ENCODE measurements around the gene FSTL4. TPM values are rescaled to one million over a fixed set of nuclear protein-coding genes. Genes with fewer than 3 reads are reported as not detected.

Gene FSTL4
- total and polyA plus RNA-seq, 2 of the 13 experiments (the other 11 are each of a cell fraction or from before 2014, with no cell fraction given) = 2.1 to 3.0 TPM

- TF ChIP-seq ZBTB10 (CRISPR knock-in tag; IDR thresholded peaks at IDR 0.05; ENCODE audit: borderline replicate concordance) = no peak
- TF ChIP-seq, protein P1, sequence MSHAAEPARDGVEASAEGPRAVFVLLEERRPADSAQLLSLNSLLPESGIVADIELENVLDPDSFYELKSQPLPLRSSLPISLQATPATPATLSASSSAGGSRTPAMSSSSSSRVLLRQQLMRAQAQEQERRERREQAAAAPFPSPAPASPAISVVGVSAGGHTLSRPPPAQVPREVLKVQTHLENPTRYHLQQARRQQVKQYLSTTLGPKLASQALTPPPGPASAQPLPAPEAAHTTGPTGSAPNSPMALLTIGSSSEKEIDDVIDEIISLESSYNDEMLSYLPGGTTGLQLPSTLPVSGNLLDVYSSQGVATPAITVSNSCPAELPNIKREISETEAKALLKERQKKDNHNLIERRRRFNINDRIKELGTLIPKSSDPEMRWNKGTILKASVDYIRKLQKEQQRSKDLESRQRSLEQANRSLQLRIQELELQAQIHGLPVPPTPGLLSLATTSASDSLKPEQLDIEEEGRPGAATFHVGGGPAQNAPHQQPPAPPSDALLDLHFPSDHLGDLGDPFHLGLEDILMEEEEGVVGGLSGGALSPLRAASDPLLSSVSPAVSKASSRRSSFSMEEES (CRISPR knock-in tag; IDR thresholded peaks at IDR 0.05) = no peak
- no peak for TF ChIP-seq KMT2A (CRISPR knock-in tag; IDR thresholded peaks at IDR 0.05)
- TF ChIP-seq ZNF160 (CRISPR knock-in tag; IDR thresholded peaks at IDR 0.05) = no peak
- peak; percentile 42; the same call in 1 of the 2 replicates for TF ChIP-seq ZNF768 (CRISPR knock-in tag; IDR thresholded peaks at IDR 0.05)
- 0 out of 2 replicates have a peak, but pooled peaks have one; percentile 26 for TF ChIP-seq HMG20A (CRISPR knock-in tag; IDR thresholded peaks at IDR 0.05; ENCODE audit: borderline replicate concordance)
- 0 out of 2 replicates have a peak, but pooled peaks have one; percentile 32 for TF ChIP-seq SOX5 (CRISPR knock-in tag; IDR thresholded peaks at IDR 0.05; ENCODE audit: borderline replicate concordance)
- no peak for TF ChIP-seq RNF2 (conservative IDR thresholded peaks at IDR 0.05; ENCODE audit: low read depth)
- TF ChIP-seq CBX2 (IDR thresholded peaks at IDR 0.05; ENCODE audit: low read depth, low read length) = no peak
- TF ChIP-seq CBX2 (CRISPR knock-in tag; IDR thresholded peaks at IDR 0.05; ENCODE audit: low read depth) = no peak
- TF ChIP-seq ZMYM2 (CRISPR knock-in tag; IDR thresholded peaks at IDR 0.05) = no peak
- TF ChIP-seq, protein P2, sequence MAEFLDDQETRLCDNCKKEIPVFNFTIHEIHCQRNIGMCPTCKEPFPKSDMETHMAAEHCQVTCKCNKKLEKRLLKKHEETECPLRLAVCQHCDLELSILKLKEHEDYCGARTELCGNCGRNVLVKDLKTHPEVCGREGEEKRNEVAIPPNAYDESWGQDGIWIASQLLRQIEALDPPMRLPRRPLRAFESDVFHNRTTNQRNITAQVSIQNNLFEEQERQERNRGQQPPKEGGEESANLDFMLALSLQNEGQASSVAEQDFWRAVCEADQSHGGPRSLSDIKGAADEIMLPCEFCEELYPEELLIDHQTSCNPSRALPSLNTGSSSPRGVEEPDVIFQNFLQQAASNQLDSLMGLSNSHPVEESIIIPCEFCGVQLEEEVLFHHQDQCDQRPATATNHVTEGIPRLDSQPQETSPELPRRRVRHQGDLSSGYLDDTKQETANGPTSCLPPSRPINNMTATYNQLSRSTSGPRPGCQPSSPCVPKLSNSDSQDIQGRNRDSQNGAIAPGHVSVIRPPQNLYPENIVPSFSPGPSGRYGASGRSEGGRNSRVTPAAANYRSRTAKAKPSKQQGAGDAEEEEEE (CRISPR knock-in tag; IDR thresholded peaks at IDR 0.05; ENCODE audit: borderline replicate concordance) = no peak
- TF ChIP-seq NCOA1 (CRISPR knock-in tag; IDR thresholded peaks at IDR 0.05) = no peak
- TF ChIP-seq CEBPG (CRISPR knock-in tag; IDR thresholded peaks at IDR 0.05) = no peak
- TF ChIP-seq, protein P3, sequence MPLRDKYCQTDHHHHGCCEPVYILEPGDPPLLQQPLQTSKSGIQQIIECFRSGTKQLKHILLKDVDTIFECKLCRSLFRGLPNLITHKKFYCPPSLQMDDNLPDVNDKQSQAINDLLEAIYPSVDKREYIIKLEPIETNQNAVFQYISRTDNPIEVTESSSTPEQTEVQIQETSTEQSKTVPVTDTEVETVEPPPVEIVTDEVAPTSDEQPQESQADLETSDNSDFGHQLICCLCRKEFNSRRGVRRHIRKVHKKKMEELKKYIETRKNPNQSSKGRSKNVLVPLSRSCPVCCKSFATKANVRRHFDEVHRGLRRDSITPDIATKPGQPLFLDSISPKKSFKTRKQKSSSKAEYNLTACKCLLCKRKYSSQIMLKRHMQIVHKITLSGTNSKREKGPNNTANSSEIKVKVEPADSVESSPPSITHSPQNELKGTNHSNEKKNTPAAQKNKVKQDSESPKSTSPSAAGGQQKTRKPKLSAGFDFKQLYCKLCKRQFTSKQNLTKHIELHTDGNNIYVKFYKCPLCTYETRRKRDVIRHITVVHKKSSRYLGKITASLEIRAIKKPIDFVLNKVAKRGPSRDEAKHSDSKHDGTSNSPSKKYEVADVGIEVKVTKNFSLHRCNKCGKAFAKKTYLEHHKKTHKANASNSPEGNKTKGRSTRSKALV (CRISPR knock-in tag; IDR thresholded peaks at IDR 0.05) = no peak
- no peak for TF ChIP-seq PHF21A (CRISPR knock-in tag; IDR thresholded peaks at IDR 0.05)
- TF ChIP-seq ZNF383 (CRISPR knock-in tag; IDR thresholded peaks at IDR 0.05; ENCODE audit: borderline replicate concordance) = no peak
- TF ChIP-seq NFKB2 (CRISPR knock-in tag; IDR thresholded peaks at IDR 0.05; ENCODE audit: borderline replicate concordance) = no peak
- TF ChIP-seq TCF12 (IDR thresholded peaks at IDR 0.05) = no peak
- no peak for TF ChIP-seq TCF12 (CRISPR knock-in tag; IDR thresholded peaks at IDR 0.05)
- no peak for TF ChIP-seq CHD2 (IDR thresholded peaks at IDR 0.05; ENCODE audit: low read depth, low read length)
- no peak for TF ChIP-seq ZNF205 (CRISPR knock-in tag; IDR thresholded peaks at IDR 0.05)
- TF ChIP-seq ZNF224 (CRISPR knock-in tag; IDR thresholded peaks at IDR 0.05) = no peak
- no peak for TF ChIP-seq RBFOX2 (IDR thresholded peaks at IDR 0.05; ENCODE audit: low read depth, low read length)
- no peak for TF ChIP-seq TGIF2 (CRISPR knock-in tag; IDR thresholded peaks at IDR 0.05)
These were observed 346.4 kb downstream of the FSTL4 start (continued) for GRCh38 chr5:133265720-133266526.

All from HepG2 (cell line).